H4 (cell line): ENCODE data around the gene PKP4. TPM values are rescaled to one million over a fixed set of nuclear protein-coding genes. Genes with fewer than 3 reads are reported as not detected.

ENCODE experiments used
- DNase-seq: peaks from one replicate; pipeline ENCODE4 v3.0.0-alpha.2; 2015; ENCODE audit warnings: low spot score
- total RNA-seq: library from RNA; depleted of rRNA; stranded (reverse); fragments of >200 nt; shearing (Covaris generic); gene quantifications from 2 replicates; pipeline ENCODE4 v1.2.3, GENCODE V29; 2014

Gene PKP4
- total RNA-seq, 1 experiment from 2014 or later, result 19.4 TPM

DNA sequence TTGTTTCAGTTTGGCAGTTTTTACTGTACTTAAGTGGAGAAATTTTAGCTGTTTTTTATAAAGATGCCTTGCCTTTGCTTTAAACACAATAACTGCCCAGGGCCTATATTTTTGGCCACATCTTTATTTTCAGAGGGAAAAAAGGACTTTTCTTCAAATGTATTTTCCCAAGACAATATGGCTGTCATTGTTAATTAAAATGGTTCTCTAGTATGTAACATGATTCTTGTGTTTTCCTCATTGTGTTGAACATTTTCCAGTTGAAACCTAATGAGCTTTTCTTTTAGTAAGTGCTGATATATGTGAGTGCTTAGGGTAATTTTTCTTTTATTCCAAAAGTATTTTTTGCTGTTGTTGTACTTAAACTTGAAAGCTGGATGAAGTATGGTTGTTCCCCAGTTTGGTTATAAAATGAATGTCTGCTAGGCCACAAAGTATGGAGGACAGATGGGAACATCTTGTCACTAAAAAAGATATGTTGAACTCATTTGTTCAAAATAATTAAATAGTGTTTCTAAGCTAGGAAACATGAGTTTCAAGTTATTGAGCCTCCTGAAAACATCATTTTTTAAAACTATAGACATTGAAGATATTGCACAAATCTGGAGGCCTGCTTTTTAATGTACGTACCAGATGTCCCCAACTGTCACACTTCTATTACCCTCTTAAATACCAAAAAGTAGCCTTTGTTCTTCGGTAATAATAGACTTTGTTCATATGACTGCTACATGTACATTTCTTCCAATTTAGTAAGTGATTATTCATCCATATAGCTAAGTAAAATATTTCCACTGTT, 190.9 kb downstream of the PKP4 start:
- DNase-seq, result no peak

DNA sequence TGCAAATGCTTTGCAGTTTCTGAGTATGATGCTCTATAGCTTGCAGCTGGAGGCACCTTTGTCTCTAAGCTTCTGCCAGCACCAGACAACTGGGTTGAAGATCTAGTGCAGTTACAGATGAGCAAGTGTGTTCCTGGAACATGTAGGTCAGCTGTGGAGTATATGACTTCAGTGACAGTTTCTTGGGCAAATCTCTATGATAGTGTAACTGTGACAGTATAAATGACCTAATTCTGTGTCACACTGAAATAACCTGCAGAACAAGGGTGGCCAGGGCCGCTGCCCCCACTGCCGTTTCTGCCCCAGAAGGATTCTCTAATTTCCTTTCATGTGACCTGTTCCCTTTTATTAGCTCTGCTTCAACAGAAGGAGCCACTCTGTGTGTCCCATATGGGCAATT, 193.1 kb downstream of the PKP4 start:
- no peak for DNase-seq

DNA sequence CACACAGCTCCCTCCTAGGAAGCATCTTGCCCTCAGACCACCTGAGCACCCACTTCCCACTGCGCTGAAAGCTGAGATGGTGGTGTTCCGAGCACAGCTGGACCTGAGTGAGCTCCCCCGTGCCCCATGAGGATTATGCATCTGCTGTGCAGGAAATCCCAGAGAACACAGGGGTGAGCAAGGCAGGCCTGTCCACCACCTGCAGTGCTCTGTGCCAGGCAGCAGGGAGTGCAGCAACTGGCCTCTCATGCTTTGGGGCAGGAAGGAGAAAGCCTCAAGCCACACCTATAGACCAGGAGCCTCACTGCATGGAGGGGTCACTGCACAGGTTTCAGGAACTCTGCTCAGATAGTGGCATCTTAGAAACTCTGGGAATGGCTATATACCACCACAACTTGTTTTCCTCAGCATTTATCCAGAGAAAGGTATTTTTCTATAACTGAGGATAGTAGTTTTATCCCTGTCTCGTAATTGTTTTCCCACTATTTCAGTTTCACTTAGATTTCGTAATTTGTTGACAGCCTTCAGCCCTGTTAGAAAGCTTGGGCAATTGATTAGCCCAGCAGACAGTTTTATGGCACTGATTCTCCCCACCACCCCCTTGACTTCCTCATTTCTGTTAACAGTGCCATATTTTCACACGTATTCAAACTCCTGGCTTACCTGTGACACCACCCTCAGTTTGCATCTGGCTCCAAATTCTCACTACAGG, 194.1 kb downstream of the PKP4 start:
- no peak for DNase-seq

DNA sequence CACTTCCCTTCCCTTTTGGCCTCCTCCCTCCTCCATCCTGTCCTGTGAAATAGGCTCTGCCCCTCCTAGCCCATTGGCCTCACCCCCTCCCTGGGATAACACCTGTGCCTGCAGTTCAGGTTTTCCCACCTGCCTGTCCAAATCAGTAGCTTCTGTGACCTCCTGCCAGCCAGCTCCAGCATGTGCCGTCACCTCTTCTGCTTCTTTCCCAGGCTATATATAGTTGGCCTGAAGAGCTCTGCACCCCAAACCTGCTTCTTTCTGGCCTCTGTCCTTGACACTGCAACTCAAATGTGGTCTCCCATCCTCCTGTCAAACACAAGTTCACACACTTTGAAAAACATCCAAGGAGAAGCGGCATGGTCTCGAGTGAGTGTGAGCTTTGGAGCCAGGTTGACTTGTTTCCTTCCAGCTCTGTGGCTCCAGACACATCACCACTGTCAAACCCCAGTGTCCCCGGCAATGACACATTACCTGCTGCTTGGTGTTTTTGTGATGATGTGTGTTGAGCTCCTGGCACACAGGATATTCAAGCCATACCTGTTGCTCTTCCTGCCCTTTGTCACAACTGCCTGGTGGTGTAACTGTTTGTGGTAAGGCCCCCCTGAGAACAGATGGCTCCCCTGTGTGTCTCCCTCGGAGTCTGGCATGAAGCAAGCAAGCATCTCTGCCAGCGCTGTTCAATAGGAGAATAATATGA, 194.8 kb downstream of the PKP4 start:
- no peak for DNase-seq

DNA sequence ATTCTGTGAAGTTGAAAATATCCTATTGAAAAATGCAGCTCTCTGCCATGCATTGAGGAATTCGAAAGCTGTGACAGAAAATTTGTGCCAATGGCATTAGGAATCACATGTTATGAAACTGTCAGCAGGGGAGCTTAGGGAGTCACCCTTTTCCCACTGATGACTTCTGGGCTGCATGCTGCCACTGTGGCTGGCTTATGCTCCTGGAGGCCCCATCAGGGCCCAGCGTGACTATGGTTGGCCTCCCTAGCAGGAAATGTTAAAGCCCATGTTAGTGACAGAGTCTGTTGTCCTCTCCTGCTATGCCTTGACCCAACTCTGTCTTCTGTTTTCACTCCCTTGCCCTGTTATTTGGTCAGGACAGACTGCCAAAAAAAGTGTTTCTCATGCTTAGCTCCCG, 198.9 kb downstream of the PKP4 start:
- DNase-seq, result no peak

DNA sequence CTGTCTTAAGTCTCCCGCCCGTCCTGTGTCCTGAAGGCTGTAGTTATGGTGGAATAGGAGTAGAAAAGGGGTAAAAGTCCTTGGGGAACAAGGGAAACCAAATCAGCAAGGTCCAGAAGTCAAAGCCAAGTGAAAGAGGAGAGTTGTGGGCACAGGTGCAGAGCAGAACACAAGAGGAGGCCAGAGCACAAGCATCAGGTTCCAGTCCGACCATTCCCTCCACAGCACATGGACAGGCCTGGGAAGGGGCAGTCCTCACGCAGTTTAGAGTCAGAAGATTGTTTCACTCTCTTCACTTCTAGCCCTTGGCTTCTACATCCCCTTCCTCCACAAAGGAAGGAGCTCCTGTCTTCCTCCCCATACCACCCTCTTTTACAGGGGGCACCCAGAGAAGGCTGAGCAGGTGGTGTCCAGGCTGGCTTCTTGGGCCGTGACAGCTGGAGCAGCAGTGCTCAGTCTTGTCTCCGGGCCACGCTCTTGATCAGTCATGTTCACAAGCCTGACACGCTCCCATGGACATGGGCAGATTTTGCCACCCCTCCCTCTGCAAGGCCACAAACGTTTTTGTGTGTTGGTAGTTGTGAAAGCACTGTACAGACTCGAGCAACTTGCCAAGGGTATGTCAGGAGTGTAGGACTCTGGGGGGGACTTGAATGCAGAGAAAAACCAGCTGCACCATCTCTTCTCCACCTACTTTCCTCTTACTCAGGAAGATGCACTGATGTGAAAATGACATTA, 199.9 kb downstream of the PKP4 start:
- DNase-seq, result no peak

DNA sequence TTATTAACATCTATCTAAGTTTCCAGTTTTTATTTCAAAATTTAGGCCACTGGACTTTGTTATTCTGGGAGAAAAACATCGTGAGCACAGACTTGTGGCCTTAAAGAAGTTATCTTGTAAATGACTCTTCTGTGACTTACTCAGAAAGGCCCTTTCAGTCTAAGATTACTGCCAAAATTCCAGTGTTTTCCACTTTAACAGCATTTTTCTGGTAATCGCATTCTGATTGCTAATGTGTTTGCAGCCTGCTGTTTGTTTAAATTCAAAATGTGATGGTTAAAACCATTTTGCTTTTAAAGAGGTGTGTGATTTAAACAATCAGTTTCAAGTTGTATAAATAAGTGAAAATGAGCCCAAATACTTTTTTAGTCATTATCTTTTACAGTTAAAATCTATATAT, 201.6 kb downstream of the PKP4 start:
- no peak for DNase-seq

DNA sequence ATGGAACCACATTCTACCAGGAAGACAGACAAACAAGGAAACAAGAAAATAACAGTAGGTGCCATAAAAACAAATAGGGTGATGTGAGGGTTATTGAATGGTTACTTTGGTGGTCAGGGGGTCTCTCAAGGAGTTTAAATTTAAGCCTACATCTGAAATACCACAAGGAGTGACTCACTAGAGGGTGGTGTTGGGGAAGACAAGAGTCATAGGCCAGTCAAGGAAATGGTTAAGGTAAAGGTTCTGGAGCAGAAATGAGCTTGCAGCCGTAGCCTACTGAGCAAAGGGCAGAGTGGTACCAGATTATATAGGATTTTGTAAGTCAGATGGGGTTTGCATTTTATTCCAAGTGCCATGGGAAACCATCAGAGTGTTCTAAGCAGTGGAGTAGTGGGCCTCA, 202.7 kb downstream of the PKP4 start:
- no peak for DNase-seq

DNA sequence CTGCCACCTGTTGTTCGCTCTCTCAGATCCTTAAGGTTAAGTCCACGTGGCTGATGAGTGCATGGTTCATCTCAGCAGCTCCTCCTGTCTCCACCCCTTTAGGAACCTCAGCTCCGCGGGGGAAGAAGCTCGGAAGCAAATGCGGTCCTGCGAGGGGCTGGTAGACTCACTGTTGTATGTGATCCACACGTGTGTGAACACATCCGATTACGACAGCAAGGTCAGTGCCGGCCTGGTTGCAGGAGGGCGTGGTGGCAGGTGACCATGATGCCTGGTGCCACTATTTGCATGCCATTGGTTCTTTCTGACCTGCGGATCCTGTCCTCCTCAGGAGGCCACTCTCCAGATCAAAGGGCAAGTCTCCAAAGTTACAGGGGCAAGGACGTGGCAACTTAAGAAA, 204.5 kb downstream of the PKP4 start:
- DNase-seq, result no peak

DNA sequence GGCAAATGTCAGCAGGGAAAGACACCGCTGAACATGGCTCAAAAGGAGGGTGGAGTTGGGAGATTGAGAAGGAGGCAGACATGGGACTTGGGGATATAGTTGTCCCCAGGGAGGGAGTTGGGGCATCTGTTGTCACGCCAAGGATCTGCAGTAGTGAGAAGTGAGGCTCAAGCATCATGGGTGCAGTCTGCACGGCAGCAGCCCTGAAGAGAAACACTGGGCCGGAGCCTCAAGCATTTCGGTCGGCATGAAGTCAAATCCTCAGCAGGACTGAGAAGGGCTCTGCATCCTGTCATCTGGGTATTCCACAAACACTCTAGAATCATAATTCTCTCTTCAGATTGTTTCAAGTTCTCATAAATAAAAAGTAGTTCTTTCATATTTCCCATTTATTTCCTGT, 205.7 kb downstream of the PKP4 start:
- no peak for DNase-seq

DNA sequence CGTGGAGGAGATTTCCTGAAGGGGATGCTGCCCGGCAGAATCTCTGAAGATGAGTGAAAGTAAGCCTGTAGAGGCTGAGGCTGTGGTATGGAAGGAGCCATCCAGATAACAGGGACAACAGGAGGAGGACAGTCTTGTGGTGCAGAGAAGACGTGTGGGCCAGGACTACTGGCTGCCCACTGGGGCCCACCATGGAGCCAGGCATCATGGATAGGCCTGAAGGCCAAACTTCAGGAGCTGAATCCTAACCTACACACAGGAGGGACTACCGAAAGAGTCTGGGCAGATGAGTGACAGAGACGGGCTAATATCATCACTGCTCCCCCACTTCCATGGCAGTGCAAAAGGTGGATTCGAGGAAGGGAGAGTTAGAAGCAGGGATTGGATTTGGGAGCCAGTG, 207.0 kb downstream of the PKP4 start:
- DNase-seq, result no peak

DNA sequence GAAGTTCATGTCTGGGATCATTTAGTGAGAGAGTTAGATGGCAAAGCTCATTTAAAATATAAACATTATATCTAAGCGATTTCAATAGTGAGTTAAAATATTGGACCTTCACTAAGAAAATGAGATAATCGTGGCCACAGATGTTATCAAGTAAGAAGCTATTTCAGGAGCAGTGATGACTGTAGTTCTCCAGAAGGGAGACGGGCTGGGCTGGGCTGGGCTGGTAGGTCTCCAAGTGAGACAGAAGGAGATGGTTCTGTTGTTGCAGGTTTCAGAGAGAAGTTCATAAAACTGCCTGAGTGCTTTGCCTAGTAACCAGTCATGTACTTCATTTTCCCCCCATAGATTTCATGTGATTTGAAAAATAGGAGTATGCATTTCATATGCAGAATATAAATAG, 208.2 kb downstream of the PKP4 start:
- DNase-seq, result no peak

DNA sequence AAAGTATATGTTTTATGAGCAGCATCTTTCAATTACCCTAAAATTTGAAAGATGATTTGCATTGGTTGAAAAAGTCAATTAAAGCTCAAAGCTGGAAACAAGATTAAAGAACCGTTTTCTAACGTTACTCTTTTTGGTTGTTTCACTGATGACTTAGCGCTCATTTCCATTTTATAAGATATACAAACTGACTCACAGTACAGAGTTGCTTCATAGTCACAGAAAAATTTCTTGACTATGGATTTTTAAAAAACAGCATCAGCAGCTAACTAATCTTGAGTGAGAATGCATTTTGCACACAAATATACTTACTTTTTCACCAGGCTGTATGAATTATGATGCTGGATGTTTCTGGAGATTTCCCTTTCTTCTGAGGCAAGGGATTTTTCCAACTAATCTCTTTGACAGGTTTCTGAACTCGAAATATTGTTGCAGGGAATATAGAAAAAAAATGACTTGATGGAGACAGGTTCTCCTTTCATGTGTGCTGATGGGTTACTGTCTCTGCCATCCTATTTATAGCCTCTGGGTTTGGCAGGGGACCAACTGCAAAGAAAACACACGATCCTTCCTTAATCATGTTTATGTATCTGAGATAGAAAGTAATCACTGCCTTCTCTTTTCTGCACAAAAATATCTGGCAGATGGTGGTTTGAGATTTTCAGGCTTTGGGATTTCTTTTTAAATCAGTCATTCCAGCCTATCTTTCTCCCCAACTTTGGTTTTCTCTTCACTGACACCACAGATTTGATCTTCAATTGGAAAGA, 209.0 kb downstream of the PKP4 start:
- no peak for DNase-seq

DNA sequence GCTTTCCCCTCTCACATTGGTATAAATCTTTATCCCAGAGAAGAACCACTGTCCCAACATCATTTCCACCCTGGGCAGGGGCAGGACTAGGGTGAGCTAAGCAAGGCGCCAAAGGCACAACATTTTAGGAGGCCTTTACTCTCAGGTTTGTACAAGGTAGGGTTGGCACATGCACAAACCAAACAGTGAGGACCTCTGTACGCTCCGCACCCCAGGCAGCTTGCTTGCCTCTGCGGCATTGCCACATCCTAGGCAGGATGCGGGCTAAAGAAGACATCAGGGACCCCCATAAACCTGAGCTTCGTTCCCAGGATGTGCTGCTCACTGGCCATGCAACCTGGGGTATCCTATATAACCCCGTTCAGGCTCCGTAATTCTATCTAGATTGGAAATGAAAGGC, 210.2 kb downstream of the PKP4 start:
- DNase-seq, result no peak

DNA sequence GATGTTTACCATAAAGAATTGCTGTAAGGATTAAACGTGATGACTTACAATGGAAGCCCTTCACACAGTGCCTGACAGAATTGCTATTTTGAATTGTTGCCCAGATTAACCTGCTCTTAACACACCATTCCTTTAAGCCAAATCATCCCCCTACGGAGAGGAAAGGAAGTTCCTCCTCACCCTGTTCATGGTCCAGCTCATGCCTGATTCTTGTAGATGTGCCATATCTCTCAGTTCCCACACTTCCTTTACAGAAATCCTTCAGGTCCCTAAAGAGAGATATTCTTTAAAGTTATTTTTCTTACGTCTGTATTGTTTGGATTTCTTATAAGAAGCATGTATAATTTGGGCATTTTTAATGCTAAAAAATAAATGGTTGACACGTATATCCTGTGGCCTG, 210.8 kb downstream of the PKP4 start:
- DNase-seq, result no peak

DNA sequence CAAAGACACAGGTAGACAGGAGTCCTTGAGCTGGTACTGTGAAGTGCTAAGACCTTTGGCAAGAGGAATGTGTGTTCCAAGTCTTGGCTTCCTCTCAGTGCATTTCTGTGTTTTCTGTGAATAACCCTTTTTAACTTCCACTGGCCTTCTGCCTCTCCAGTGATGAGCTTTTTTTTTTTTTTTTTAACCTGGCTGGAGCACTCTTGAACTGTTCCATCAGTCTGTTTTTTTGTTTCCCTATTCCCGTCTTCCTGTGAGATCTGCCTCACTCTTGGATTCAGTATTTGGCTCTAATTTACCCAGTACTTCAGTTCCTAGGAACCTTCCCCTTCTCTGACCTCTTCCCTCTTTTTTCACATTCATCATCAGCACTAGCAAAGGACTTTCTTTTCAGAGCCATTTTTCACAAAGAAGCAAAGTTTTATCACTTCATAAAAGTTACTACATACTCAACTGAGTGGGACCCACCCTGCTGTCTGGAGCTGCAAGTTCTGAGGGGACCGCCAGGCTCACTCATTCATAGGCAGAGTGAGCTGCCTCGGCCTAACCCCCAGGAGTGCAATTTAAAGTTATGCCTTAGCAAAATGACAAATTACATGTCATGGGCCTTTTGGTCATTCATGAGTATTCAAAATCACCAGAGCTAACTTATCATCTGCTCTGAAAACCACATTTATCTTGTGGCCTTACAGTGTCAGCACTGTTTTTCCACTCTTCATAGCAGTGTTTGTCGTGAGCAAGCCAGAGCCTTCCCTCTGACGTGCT, 211.4 kb downstream of the PKP4 start:
- no peak for DNase-seq

DNA sequence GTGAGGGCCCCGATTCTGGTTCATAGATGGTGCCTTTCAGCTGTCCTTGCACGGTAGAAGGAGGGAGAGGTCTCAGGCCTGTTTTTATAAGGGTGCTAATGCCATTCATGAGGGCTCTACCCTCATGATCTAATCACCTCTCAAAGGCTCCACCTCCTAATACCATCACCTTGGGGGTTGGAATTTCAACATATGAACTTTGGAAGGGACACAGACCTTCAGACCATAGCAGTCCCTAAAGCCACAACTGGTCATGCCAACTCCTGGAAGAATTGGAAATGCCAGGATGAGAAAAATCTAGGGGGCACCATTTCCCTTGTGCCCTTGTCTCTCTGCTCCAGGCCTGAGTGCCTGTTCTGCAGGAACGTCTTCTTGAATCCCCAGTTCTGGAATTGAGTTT, 213.5 kb downstream of the PKP4 start:
- no peak for DNase-seq

DNA sequence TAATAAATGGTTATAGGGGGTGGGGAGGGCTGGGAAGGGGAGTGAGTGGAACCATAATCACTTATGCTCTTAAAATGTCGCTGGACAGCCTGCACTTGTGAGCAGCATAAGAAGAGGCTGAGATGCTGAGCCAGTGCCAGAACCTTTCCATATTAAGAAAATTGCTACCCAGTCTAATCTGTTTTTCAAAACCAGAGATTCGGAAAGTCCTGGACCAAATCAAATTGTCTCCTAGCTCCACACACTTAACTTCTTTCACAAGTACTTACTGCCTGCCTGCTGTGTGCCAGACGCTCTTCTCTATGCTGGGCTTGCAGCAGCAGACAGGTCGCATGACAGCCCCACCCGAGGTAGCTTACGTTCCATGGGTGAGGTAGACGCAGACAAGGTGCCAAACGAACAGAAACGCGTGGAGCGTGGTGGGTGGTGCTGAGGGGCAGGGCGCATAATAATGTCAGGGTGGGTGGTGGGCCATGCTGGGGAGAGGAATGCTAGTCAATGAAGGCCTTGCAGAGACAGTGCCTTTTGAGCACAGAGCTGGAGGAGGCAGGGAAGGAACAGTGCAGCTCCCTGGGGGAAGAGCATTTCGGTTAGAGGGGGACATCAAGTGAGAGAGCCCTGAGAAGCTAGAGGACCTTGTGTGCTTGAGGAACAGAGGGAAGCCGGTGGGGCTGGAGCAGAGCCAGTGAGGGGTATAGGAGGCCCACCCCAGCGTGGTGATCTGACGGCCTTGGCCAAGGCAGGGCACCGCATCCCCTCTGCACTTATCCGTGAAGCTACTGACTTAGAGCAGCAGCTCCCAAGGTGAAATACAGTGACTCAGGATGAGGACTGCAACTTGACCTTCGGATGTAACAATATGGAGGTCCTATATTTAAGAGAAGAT, 214.9 kb downstream of the PKP4 start:
- no peak for DNase-seq

DNA sequence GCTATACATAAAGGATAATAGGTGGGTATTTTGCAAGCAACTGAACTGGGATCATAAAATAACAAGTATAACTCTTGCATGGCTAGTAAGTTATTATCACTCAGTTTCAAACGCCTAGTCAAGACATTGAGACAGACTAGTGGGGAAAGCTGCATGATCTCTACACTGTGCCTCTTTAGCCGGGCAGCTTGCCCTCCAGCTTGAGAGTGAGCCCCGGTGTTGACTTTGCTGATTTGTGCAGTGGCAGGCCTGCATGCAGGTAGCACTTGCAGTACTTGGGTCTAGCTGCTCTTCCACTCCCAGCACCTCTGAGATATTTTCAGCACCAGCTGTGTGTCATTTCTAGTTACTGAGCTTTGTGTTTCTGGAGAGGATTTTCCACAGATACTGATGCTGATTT, 219.5 kb downstream of the PKP4 start:
- no peak for DNase-seq

DNA sequence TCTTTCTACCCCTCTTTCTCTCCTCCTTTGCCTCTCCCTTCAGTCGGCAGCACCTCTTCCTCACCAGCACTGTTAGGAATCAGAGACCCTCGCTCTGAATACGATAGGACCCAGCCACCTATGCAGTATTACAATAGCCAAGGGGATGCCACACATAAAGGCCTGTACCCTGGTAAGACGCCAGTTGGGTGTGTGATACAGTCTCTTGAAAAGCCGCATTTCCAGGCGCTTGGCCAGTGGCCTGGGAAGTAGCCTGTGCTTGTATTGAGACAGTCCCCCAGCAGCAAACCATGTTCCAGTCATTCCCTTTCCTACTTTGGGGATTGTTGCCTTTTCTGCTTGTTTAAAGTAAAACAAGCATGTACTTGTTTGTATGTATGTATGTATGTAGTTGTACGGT, 219.9 kb downstream of the PKP4 start:
- no peak for DNase-seq
